BLaER1 (cell line): Measurements from ENCODE around the gene RPS6KL1.

Experiments used
- H3K27ac ChIP-seq: shearing (Covaris generic); formaldehyde crosslinking; 2 replicates; pipeline ENCODE4 v1.8.1; 2022
- H3K27me3 ChIP-seq: shearing (Covaris generic); formaldehyde crosslinking; 2 replicates; pipeline ENCODE4 v1.8.1; 2022
- H3K36me3 ChIP-seq: shearing (Covaris generic); formaldehyde crosslinking; 2 replicates; pipeline ENCODE4 v1.8.1; 2022
- H3K4me1 ChIP-seq: shearing (Covaris generic); formaldehyde crosslinking; 2 replicates; pipeline ENCODE4 v1.8.1; 2022
- H3K4me2 ChIP-seq: shearing (Covaris generic); formaldehyde crosslinking; 2 replicates; pipeline ENCODE4 v1.8.1; 2022
- H3K4me3 ChIP-seq: shearing (Covaris generic); formaldehyde crosslinking; 2 replicates; pipeline ENCODE4 v1.8.1; 2022
- H3K9ac ChIP-seq: shearing (Covaris generic); formaldehyde crosslinking; 2 replicates; pipeline ENCODE4 v1.8.1; 2022
- H3K9me3 ChIP-seq: shearing (Covaris generic); formaldehyde crosslinking; 2 replicates; pipeline ENCODE4 v1.8.1; 2022
- H4K20me1 ChIP-seq: shearing (Covaris generic); formaldehyde crosslinking; 2 replicates; pipeline ENCODE4 v1.8.1; 2022
- Cebpa-rat ChIP-seq: shearing (Covaris generic); IDR thresholded peaks from 2 replicates; pipeline ENCODE4 v1.8.1; 2022

RPS6KL1 gene

DNA sequence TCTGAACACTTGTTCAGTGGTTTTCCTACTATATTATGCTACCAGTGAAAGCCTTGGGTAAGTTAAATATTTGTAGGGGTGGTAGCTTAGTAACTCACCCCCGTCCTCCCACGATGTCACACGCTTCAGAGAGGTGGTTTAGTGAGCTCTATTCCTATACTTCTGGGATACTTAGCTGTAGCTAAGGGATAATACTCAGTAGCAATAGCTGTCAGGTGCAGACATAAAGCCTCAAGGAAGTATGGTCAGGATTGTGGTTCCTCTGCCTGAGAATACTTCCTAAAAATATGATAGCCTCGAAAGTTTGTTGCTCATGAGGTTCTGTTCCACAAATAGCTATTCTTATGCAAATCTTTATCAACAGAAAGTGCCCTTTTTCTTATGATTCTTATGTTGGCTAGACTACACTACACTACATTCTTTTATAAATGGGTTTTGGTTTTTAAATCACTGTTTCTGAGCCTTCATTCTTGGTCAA is 29.4 kb downstream of the RPS6KL1 start:
- Histone ChIP-seq H3K27me3 (no peaks in the 10 kb centered on the region), H3K27ac (peak overlapping the region; percentile 58), H4K20me1 (peaks cover 68% of the 10 kb centered on the region), H3K36me3 (peaks cover 100% of the 10 kb centered on the region), H3K4me2 (peak overlapping the region; percentile 75), H3K4me1 (peaks cover 30% of the 10 kb centered on the region), H3K4me3 (no peak overlapping the region), H3K9ac (peak overlapping the region; percentile 5), H3K9me3 (no peaks in the 10 kb centered on the region)
- no peak for TF ChIP-seq Cebpa-rat

DNA sequence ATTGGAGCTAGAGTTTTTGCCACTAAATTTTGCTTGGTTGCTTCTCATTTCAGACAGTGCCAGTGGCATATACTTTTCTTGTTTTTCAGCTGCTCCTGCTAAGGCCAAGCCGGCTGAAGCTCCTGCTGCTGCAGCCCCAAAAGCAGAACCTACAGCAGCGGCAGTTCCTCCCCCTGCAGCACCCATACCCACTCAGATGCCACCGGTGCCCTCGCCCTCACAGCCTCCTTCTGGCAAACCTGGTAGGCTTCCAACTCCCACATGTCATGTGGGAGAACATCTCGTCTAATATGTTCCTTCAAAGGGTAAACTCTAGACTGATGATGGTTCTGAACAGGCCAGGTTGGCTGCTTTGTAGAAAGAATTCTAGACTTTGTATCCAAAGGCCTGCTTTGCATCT is 30.3 kb downstream of the RPS6KL1 start:
- Histone ChIP-seq H4K20me1 (peaks cover 75% of the 10 kb centered on the region), H3K9me3 (no peaks in the 10 kb centered on the region), H3K36me3 (peaks cover 100% of the 10 kb centered on the region), H3K9ac (peak overlapping the region; percentile 27), H3K27me3 (no peaks in the 10 kb centered on the region), H3K4me3 (no peak overlapping the region), H3K27ac (no peak overlapping the region), H3K4me2 (peak overlapping the region; percentile 75), H3K4me1 (peaks cover 30% of the 10 kb centered on the region)
- no peak for TF ChIP-seq Cebpa-rat

DNA sequence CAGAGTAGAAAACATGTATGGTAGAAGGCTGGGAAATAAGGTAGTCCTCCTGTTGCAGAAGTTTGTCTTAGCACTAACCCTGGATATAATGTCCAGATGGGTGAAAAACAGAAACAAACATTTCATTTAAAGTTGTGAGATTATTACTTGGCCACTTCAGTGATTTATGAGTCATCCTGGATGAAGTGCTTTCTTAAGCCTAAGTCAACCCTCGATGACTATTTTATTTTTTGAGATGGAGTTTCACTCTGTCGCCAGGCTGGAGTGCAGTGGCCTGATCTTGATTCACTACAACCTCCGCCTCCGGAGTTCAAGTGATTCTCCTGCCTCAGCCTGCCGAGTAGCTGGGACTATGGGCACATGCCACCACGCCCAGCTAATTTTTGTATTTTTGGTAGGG is 31.2 kb downstream of the RPS6KL1 start:
- Histone ChIP-seq H3K36me3 (peaks cover 97% of the 10 kb centered on the region), H3K9me3 (no peaks in the 10 kb centered on the region), H3K4me1 (peaks cover 30% of the 10 kb centered on the region), H4K20me1 (peaks cover 75% of the 10 kb centered on the region), H3K4me3 (no peak overlapping the region), H3K9ac (0 out of 2 replicates have a peak overlapping the region, but pooled peaks have one; percentile 27), H3K27me3 (no peaks in the 10 kb centered on the region), H3K4me2 (peak overlapping the region; percentile 75; the same call in 1 of the 2 replicates), H3K27ac (no peak overlapping the region)
- no peak for TF ChIP-seq Cebpa-rat

DNA sequence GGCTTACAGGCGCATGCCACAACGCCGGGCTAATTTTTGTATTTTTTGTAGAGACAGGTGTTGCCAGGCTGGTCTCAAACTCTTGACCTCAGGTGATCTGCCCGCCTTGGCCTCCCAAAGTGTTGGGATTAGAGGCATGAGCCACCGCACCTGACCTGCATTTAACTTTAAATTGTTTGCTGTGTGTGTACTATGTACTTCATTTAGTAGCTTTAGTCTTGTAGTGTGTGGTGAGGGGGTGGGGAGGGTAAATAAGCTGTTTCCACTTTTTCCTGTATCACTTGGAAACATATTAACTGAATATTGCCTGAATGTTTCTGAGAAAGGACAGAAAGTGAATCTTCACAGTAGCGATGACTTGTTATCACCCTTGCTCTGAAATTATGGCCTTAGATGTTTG is 32.8 kb downstream of the RPS6KL1 start:
- peaks cover 87% of the 10 kb centered on the region for H4K20me1 ChIP-seq
- TF ChIP-seq Cebpa-rat, result no peak
- H3K27ac ChIP-seq, result no peak overlapping the region
- H3K4me1 ChIP-seq, result peaks cover 32% of the 10 kb centered on the region
- no peaks in the 10 kb centered on the region for H3K9me3 ChIP-seq
- H3K4me3 ChIP-seq, result no peak overlapping the region
- H3K9ac ChIP-seq, result no peak overlapping the region
- peaks cover 97% of the 10 kb centered on the region for H3K36me3 ChIP-seq
- H3K4me2 ChIP-seq, result no peak overlapping the region
- no peaks in the 10 kb centered on the region for H3K27me3 ChIP-seq

DNA sequence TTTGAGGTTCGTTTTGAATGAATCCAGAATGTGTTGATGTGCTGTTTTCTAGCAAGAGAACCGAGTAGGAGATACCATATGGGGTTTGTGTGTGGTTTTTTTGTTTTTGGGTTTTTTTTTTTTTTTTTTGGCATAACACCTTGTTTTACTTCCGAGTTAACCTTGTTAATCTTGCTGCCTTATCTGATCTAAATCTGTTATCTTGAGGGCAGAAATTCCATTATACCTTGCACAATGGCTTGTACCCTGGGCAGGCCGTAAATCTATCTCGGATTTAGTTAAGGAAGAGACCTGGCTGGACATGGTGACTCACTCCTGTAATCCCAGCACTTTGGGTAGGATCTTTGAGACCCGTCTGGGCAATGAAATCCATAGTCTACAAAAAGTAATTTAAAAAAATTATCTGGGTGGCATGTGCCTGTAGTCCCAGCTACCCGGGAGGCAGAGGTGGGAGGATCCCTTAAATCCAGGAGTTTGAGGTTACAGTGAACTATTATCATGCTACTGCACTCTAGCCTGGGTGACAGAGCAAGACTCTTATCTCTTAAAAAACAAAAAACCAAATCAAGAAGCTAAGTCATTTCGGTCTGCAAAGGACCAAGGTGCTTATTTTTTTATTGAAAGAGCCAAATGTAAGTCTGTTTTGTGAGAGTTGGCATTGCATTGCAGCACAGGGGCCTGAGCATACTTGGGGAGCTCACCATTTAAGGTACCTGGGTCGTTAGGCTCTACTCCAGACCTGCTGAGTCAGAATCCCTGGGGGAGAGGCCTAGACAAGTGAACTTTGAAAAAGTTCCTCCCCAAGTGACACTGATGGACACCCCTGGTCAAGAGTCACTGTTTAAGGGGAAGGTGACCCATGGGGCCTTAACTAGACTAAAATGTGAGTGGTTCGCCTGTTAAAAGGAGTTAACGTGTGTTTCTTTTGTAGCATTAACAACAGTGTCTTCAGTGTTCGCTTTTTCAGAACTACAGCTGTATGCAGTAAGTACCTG is 34.6 kb downstream of the RPS6KL1 start:
- Histone ChIP-seq H3K27me3 (no peaks in the 10 kb centered on the region), H3K4me3 (no peak overlapping the region), H3K9ac (no peak overlapping the region), H4K20me1 (peaks cover 95% of the 10 kb centered on the region), H3K27ac (no peak overlapping the region), H3K36me3 (peaks cover 93% of the 10 kb centered on the region), H3K9me3 (no peaks in the 10 kb centered on the region), H3K4me1 (peaks cover 37% of the 10 kb centered on the region), H3K4me2 (no peak overlapping the region)
- TF ChIP-seq Cebpa-rat, result no peak

DNA sequence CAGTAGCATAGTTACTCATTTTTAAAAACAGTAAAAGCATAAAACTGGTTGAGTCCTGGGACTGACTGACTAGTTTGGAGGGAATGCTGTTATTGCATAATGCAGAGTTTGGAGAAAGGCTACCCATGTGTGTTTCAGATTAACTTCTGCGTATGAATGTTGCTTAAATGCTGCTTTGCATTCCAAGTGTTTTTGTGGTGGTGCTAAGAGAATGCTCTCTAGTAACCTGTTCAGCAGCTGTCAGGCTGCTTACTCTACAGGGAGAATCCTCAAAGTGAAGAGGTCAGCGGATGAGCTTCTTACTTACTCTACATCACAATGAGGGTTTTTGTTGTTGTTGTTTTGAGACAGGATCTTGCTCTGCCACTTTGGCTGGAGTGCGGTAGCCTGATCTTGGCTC is 37.1 kb downstream of the RPS6KL1 start:
- peaks cover 69% of the 10 kb centered on the region for H3K36me3 ChIP-seq
- H4K20me1 ChIP-seq, result peaks cover 92% of the 10 kb centered on the region
- H3K4me2 ChIP-seq, result no peak overlapping the region

DNA sequence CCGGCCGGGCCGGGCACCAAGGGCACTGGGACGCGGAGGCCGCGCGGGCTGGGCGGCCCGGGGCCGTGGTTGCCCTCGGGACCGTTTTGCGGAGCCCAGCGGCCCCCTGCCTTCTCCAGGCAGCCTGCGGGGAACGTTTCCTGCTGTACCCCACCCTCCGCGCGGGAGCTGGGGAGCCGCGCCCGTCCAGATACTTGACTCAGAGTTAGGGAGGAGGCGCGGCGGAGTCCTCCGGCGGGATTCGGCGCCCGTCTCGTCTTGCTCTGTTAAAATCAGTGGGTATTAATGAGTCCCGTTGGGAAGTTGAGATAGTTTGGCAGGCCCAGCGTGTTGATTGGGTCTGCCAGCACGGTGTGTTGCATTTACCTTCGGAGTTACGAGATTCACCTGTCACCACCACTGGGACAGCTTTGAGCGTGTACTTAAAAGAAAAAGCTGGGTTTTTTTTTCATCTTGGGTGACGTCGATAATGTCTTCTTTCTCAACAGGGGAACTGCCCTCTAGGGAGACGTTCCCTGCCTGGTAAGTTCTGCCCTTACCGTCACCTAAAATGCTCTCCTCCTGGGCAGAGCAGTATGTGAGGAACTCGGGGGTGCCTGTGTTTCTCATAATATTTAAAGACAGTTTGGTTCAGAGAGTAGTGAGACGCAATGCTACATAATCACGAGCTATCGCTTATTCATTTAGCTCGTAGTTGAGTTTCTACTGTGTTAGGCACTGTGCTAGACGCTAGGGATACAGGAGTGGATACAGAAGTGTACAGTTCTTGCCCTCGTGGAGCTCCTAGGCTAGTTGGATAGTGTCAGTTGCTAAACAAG is 40.7 kb downstream of the RPS6KL1 start:
- peaks cover 47% of the 10 kb centered on the region for H3K4me1 ChIP-seq
- H4K20me1 ChIP-seq, result peaks cover 55% of the 10 kb centered on the region
- H3K27ac ChIP-seq, result peak overlapping the region; percentile 95
- peaks cover 32% of the 10 kb centered on the region for H3K36me3 ChIP-seq
- peak overlapping the region; percentile 94 for H3K4me3 ChIP-seq
- H3K9ac ChIP-seq, result peak overlapping the region; percentile 95
- no peaks in the 10 kb centered on the region for H3K27me3 ChIP-seq
- TF ChIP-seq Cebpa-rat, result no peak
- H3K9me3 ChIP-seq, result no peaks in the 10 kb centered on the region
- H3K4me2 ChIP-seq, result peak overlapping the region; percentile 95

More for the DNA sequence above, 37.1 kb downstream of the RPS6KL1 start:
- TF ChIP-seq Cebpa-rat, result no peak
- no peak overlapping the region for H3K4me3 ChIP-seq
- 0 out of 2 replicates have a peak overlapping the region, but pooled peaks have one; percentile 4 for H3K9ac ChIP-seq
- H3K4me1 ChIP-seq, result peaks cover 35% of the 10 kb centered on the region
- H3K9me3 ChIP-seq, result no peaks in the 10 kb centered on the region
- no peaks in the 10 kb centered on the region for H3K27me3 ChIP-seq
- H3K27ac ChIP-seq, result no peak overlapping the region

DNA sequence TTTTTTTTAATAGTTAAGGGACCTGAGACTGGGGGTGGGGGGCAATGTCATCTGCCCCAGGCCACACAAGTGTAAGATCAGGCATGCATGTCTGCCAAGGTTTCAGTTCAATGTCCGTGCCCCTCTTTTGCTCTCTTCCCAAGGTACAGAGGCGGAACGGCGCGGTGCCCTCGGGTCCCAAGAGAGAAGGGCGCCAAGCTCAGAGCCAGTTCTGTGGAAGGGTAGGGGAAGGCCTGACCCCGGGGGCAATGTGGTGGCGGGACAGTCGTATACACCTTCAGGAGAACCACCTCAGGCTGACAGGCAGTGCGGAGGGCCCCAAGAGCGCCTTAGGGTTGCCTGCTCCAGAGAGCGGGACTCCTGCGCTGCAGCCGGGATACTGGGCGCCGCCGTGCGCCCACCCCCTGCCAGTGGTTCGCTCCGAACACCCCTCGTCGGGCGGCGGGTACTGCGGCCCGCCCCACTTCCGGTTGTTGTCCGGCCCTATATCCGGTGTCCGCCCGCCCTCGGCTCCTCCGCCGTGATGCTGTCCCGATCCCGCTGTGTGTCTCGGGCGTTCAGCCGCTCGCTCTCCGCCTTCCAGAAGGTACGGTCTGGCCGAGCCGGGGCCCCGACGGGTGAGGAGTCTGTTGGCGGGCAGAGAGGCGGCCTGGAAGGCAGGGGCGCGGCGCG is 41.5 kb downstream of the RPS6KL1 start, which contains the start of gene DLST:
DLST (plus strand) TSS at position 486 of the 672 bp plus-strand sequence; CDS start at position 524, 38 bp downstream.
- Histone ChIP-seq H4K20me1 (peaks cover 47% of the 10 kb centered on the region), H3K4me2 (peak within 1 kb of the TSS; percentile 95), H3K27me3 (no peaks in the 10 kb centered on the region), H3K4me3 (peak within 1 kb of the TSS; percentile 94), H3K9ac (peak within 1 kb of the TSS; percentile 95), H3K36me3 (peaks cover 27% of the 10 kb centered on the region), H3K4me1 (peaks cover 54% of the 10 kb centered on the region), H3K27ac (peak within 1 kb of the TSS; percentile 95), H3K9me3 (no peaks in the 10 kb centered on the region)
- TF ChIP-seq Cebpa-rat, result no peak
